Measurements from ENCODE around the gene TPRG1L.

DNA sequence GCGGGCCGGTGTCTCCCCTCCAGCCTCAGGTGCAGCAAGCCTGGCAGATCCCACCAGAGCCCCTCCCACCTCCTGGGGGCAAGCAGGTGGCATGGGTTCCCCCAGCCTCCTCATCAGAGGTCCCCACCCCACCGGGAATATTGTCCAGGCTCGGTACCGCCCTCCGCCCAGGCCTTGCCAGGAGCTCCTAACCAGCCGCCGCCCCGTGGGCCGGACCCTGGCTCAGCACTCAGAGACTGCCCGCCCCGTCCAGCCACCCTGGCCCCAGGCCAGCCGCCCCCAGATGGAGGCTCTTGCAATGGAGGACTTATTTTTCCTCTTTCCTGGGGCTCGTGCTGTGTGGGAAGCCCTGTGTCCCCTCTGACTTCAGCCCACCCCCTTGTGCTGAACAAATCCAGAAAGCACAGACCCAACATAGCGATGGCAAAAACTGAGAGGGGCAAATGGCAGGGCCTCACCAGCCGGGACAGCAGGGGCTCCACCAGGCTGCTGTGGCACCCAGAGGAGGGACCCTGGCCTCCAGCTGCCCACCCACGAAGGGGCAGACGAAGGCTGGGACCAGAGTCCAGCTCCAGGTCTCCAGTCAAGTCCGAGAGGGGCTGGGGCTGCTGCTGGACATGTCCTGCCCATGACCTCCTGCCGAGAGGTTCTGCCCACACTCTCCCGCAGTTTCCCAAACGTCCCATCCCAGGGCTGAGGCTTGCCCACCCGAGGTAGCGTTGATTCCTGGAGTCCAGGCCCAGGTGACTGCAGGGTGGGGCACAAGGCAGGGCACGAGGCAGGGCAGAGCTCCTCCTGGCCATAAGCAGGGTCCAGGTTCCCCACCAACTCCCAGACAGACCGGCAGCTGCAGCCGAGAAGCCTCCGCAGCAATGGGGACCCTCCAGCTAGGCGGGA is 21.0 kb upstream of the TPRG1L start:
- TF ChIP-seq, protein P1, sequence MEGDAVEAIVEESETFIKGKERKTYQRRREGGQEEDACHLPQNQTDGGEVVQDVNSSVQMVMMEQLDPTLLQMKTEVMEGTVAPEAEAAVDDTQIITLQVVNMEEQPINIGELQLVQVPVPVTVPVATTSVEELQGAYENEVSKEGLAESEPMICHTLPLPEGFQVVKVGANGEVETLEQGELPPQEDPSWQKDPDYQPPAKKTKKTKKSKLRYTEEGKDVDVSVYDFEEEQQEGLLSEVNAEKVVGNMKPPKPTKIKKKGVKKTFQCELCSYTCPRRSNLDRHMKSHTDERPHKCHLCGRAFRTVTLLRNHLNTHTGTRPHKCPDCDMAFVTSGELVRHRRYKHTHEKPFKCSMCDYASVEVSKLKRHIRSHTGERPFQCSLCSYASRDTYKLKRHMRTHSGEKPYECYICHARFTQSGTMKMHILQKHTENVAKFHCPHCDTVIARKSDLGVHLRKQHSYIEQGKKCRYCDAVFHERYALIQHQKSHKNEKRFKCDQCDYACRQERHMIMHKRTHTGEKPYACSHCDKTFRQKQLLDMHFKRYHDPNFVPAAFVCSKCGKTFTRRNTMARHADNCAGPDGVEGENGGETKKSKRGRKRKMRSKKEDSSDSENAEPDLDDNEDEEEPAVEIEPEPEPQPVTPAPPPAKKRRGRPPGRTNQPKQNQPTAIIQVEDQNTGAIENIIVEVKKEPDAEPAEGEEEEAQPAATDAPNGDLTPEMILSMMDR (conservative IDR thresholded peaks at IDR 0.05; ENCODE audit: low read depth in 2 of 2) = no peak
- no peak for TF ChIP-seq POLR2AphosphoS5 (IDR thresholded peaks at IDR 0.05; ENCODE audit: low read depth)
